Keratinocyte (primary cell): ENCODE data around the gene ZNF497. TPM values are rescaled to one million over a fixed set of nuclear protein-coding genes. Genes with fewer than 3 reads are reported as not detected.

Experiments
- DNase-seq: peaks from one replicate; pipeline ENCODE4 v3.0.0-alpha.2; 2011; ENCODE audit warnings: low read depth, missing footprints, low spot score
- FAIRE-seq: peaks from 2 replicates; lab custom pipeline; 2011; peaks lifted over from hg19 to GRCh38; lab: Jason Lieb, UNC
- H2AFZ ChIP-seq: 2 replicates; pipeline ENCODE4 v1.6.0; 2012; ENCODE audit warnings: low read length, control low read depth, inconsistent platforms; ENCODE audit not compliant: control insufficient read depth
- H3K27ac ChIP-seq: 2 replicates; pipeline ENCODE4 v1.5.1; 2011; ENCODE audit warnings: low read length; ENCODE audit not compliant: control insufficient read depth, insufficient read depth
- H3K27me3 ChIP-seq: 3 replicates; pipeline ENCODE4 v1.6.0; 2011; ENCODE audit warnings: low read length; ENCODE audit not compliant: control insufficient read depth, insufficient read depth; ENCODE audit errors: extremely low read depth
- H3K36me3 ChIP-seq, 2 experiments: 2 replicates in 1 of 2; 3 replicates in 1 of 2; pipeline ENCODE4 v1.5.1; 2011; ENCODE audit warnings: low read length in 2 of 2, mild to moderate bottlenecking in 1 of 2; ENCODE audit not compliant: control insufficient read depth in 2 of 2, insufficient read depth in 2 of 2; ENCODE audit errors: extremely low read depth in 1 of 2
- H3K4me1 ChIP-seq: 3 replicates; pipeline ENCODE4 v1.5.1; 2011; ENCODE audit warnings: low read length; ENCODE audit not compliant: control insufficient read depth, insufficient read depth; ENCODE audit errors: extremely low read depth
- H3K4me2 ChIP-seq: 3 replicates; pipeline ENCODE4 v1.6.0; 2011; ENCODE audit warnings: low read depth, low read length; ENCODE audit not compliant: control insufficient read depth, insufficient read depth; ENCODE audit errors: extremely low read depth
- H3K4me3 ChIP-seq, 3 experiments: fragments of 200-600 bp in 1 of 3; sonication (generic) in 1 of 3; 2 replicates in 2 of 3; 3 replicates in 1 of 3; pipeline ENCODE4 v1.5.1; 2011 to 2016; ENCODE audit warnings: low read length in 3 of 3, mild to moderate bottlenecking in 3 of 3, control low read depth in 2 of 3, inconsistent platforms in 1 of 3, low read depth in 1 of 3, mixed read lengths in 1 of 3, mixed run types in 1 of 3, moderate library complexity in 1 of 3; ENCODE audit not compliant: control insufficient read depth in 2 of 3, insufficient read depth in 2 of 3; ENCODE audit errors: extremely low read depth in 1 of 3
- H3K79me2 ChIP-seq: 2 replicates; pipeline ENCODE4 v1.6.0; 2012; ENCODE audit warnings: low read length; ENCODE audit not compliant: control insufficient read depth, insufficient read depth
- H3K9ac ChIP-seq: 3 replicates; pipeline ENCODE4 v1.6.0; 2011; ENCODE audit warnings: low read length; ENCODE audit not compliant: control insufficient read depth, insufficient read depth; ENCODE audit errors: extremely low read depth
- H3K9me1 ChIP-seq: 3 replicates; pipeline ENCODE4 v1.6.0; 2011; ENCODE audit warnings: low read length; ENCODE audit not compliant: control insufficient read depth, insufficient read depth; ENCODE audit errors: extremely low read depth
- H3K9me3 ChIP-seq: 2 replicates; pipeline ENCODE4 v1.5.1; 2012; ENCODE audit warnings: low read depth, low read length; ENCODE audit not compliant: control insufficient read depth
- H4K20me1 ChIP-seq: 3 replicates; pipeline ENCODE4 v1.6.0; 2011; ENCODE audit warnings: low read length; ENCODE audit not compliant: control insufficient read depth, insufficient read depth; ENCODE audit errors: extremely low read depth
- CTCF ChIP-seq, 3 experiments: IDR thresholded peaks in 1 of 3; conservative IDR thresholded peaks in 1 of 3; optimal IDR thresholded peaks in 1 of 3; 2 replicates in 2 of 3; 3 replicates in 1 of 3; pipeline versions ENCODE3 to v1.5.1; 2011; ENCODE audit warnings: low read length in 3 of 3, mild to moderate bottlenecking in 3 of 3, moderate library complexity in 2 of 3, control low read depth in 1 of 3, inconsistent platforms in 1 of 3; ENCODE audit not compliant: insufficient read depth in 2 of 3; ENCODE audit errors: extremely low read depth in 1 of 3
- EZH2 ChIP-seq: IDR thresholded peaks from one replicate; pipeline ENCODE4 v1.6.1; 2012; ENCODE audit warnings: inconsistent platforms, mild to moderate bottlenecking, low read length, moderate library complexity
- dilution Hi-C: fragments of 300-500 bp; cut with MboI; formaldehyde crosslinking; loops from one replicate; pipeline ENCODE4 v1.7.0; 2020; ENCODE audit warnings: low sequenced_read_pairs; ENCODE audit not compliant: extremely low pct_ligation_motif_present
- polyA plus RNA-seq, 5 experiments: library from polyadenylated mRNA; depleted of rRNA in 3 of 5; stranded (reverse) in 3 of 5; stranded (forward) in 1 of 5; unstranded in 1 of 5; fragments of >200 nt; gene quantifications; 1 replicate in 1 of 5; 2 replicates in 3 of 5; 3 replicates in 1 of 5; pipeline versions ENCODE4 v1.2.1 to v1.2.3, GENCODE V29; 2011 to 2012; ENCODE audit warnings: missing spikeins in 2 of 5, low read depth in 1 of 5, low replicate concordance in 1 of 5

ZNF497 gene
- polyA plus RNA-seq, 1 donor (not counting 4 experiments of a cell fraction or from before 2014, with no cell fraction given) = 0.29 TPM

- dilution Hi-C loops = no loop called here
- no peaks in the 10 kb centered on the region for H4K20me1 ChIP-seq
- no peaks in the 10 kb centered on the region for H3K9me1 ChIP-seq
- H3K4me2 ChIP-seq = no peak overlapping the region
- H3K27ac ChIP-seq = no peak overlapping the region
- no peaks in the 10 kb centered on the region for H3K79me2 ChIP-seq
- H3K27me3 ChIP-seq = no peaks in the 10 kb centered on the region
- peaks cover 12 to 18% of the 10 kb centered on the region in 2 experiments for H3K36me3 ChIP-seq
- no peak overlapping the region for H3K9ac ChIP-seq
- TF ChIP-seq CTCF (optimal IDR thresholded peaks at IDR 0.05 in 1 of 3, IDR thresholded peaks at IDR 0.05 in 1 of 3, conservative IDR thresholded peaks at IDR 0.05 in 1 of 3; ENCODE audit: extremely low read depth in 1 of 3, insufficient read depth in 2 of 3, low read length in 3 of 3) (no peak), EZH2 (no peak)
- H3K4me1 ChIP-seq = peaks cover 2% of the 10 kb centered on the region
- DNase-seq (no peak), FAIRE-seq (no peak)
- H3K9me3 ChIP-seq = peaks cover 9% of the 10 kb centered on the region
- no peak overlapping the region for H2AFZ ChIP-seq
- no peak overlapping the region for H3K4me3 ChIP-seq
Measured at GRCh38 chr19:58335630-58336029, 26.9 kb downstream of the ZNF497 start.

GRCh38 chr19:58334691-58335249 lies 27.8 kb downstream of the ZNF497 start:
- H3K36me3 ChIP-seq = peaks cover 12 to 18% of the 10 kb centered on the region in 2 experiments
- H3K4me3 ChIP-seq = no peak overlapping the region
- H2AFZ ChIP-seq = no peak overlapping the region
- no peaks in the 10 kb centered on the region for H3K9me1 ChIP-seq
- H3K27ac ChIP-seq = no peak overlapping the region
- H3K79me2 ChIP-seq = peaks cover under 1% of the 10 kb centered on the region
- H3K9ac ChIP-seq = no peak overlapping the region
- peaks cover 9% of the 10 kb centered on the region for H3K9me3 ChIP-seq
- H3K4me1 ChIP-seq = peaks cover 6% of the 10 kb centered on the region
- dilution Hi-C loops = no loop called here
- no peaks in the 10 kb centered on the region for H3K27me3 ChIP-seq
- H4K20me1 ChIP-seq = no peaks in the 10 kb centered on the region
- FAIRE-seq = no peak
- TF ChIP-seq EZH2 (no peak), CTCF (optimal IDR thresholded peaks at IDR 0.05 in 1 of 3, IDR thresholded peaks at IDR 0.05 in 1 of 3, conservative IDR thresholded peaks at IDR 0.05 in 1 of 3; ENCODE audit: extremely low read depth in 1 of 3, insufficient read depth in 2 of 3, low read length in 3 of 3) (no peak)
- no peak overlapping the region for H3K4me2 ChIP-seq
- no peak for DNase-seq
